IMR-90 (cell line): ENCODE measurements around the gene LY6G6F. TPM values are rescaled to one million over a fixed set of nuclear protein-coding genes. Genes with fewer than 3 reads are reported as not detected.

ENCODE experiments used
- ATAC-seq: fragments of 200-7000 bp; cut with Tn5 transposase; 2 replicates; pipeline ENCODE4 v1.9.1; 2020; ENCODE audit warnings: low read depth, mild to moderate bottlenecking, moderate library complexity
- BruUV-seq: library from RNA; stranded (reverse); fragments of 400-500 nt; replicated peaks from 2 replicates; lab custom pipeline; 2021; lab: Mats Ljungman, UMichigan
- CTCF ChIA-PET: fragments of 300-600 bp; formaldehyde crosslinking; extraction: SDS; loops from one replicate; lab custom pipeline; 2021; ENCODE audit warnings: antibody characterized with exemption; lab: Yijun Ruan, JAX
- POLR2A ChIA-PET: fragments of 300-600 bp; sonication (Branson Sonifier 250); formaldehyde crosslinking; loops from one replicate; lab custom pipeline; 2022; ENCODE audit warnings: antibody characterized with exemption; ENCODE audit not compliant: unreplicated experiment; lab: Charles Lee
- DNase-seq: peaks from one replicate; pipeline ENCODE4 v3.0.0; 2013
- H2AFZ ChIP-seq: replicated peaks from 2 replicates; pipeline ENCODE3; 2013; ENCODE audit warnings: low read length, mild to moderate bottlenecking; ENCODE audit not compliant: poor library complexity
- H2AK5ac ChIP-seq: 2 replicates; pipeline ENCODE4 v1.6.1; 2013; ENCODE audit warnings: low read depth, low read length, inconsistent platforms
- H2AK9ac ChIP-seq: replicated peaks from 2 replicates; pipeline ENCODE3; 2013; ENCODE audit warnings: mild to moderate bottlenecking, low read depth, low read length, moderate library complexity; ENCODE audit not compliant: poor library complexity
- H2BK120ac ChIP-seq: 2 replicates; pipeline ENCODE4 v1.6.1; 2013; ENCODE audit warnings: low read depth, low read length, inconsistent platforms
- H2BK15ac ChIP-seq: 3 replicates; pipeline ENCODE4 v1.6.1; 2013; ENCODE audit warnings: low read depth, low read length, inconsistent platforms
- H2BK20ac ChIP-seq: 2 replicates; pipeline ENCODE4 v1.6.1; 2013; ENCODE audit warnings: low read depth, mild to moderate bottlenecking, inconsistent platforms, low read length, moderate library complexity
- H2BK5ac ChIP-seq: 2 replicates; pipeline ENCODE4 v1.6.1; 2013; ENCODE audit warnings: mild to moderate bottlenecking, low read depth, low read length, inconsistent platforms; ENCODE audit not compliant: poor library complexity, severe bottlenecking
- H3K14ac ChIP-seq: replicated peaks from 2 replicates; pipeline ENCODE4 v1.6.1; 2013; ENCODE audit warnings: low read depth, low read length, inconsistent platforms
- H3K18ac ChIP-seq: 2 replicates; pipeline ENCODE4 v1.6.1; 2013; ENCODE audit warnings: low read depth, low read length, control low read depth
- H3K23ac ChIP-seq: 2 replicates; pipeline ENCODE4 v1.6.1; 2013; ENCODE audit warnings: low read depth, low read length, inconsistent platforms
- H3K27ac ChIP-seq: 2 replicates; pipeline ENCODE4 v1.5.1; 2013; ENCODE audit warnings: mild to moderate bottlenecking, control low read depth, low read length; ENCODE audit not compliant: insufficient read depth
- H3K27me3 ChIP-seq: 2 replicates; pipeline ENCODE4 v1.6.1; 2013; ENCODE audit warnings: low read length; ENCODE audit not compliant: control insufficient read depth, insufficient read depth
- H3K36me3 ChIP-seq: 2 replicates; pipeline ENCODE4 v1.6.1; 2013; ENCODE audit warnings: low read length, mixed read lengths; ENCODE audit not compliant: control insufficient read depth, insufficient read depth
- H3K4ac ChIP-seq: 2 replicates; pipeline ENCODE4 v1.6.1; 2013; ENCODE audit warnings: low read depth, low read length, inconsistent platforms
- H3K4me1 ChIP-seq: 2 replicates; pipeline ENCODE4 v1.6.1; 2013; ENCODE audit warnings: low read length, mixed read lengths; ENCODE audit not compliant: control insufficient read depth, insufficient read depth
- H3K4me2 ChIP-seq: 2 replicates; pipeline ENCODE4 v1.6.1; 2013; ENCODE audit warnings: low read depth, mild to moderate bottlenecking, control low read depth, low read length, moderate library complexity
- H3K4me3 ChIP-seq: 2 replicates; pipeline ENCODE4 v1.5.1; 2013; ENCODE audit warnings: low read depth, mild to moderate bottlenecking, control low read depth, low read length, moderate library complexity; ENCODE audit not compliant: insufficient read depth
- H3K56ac ChIP-seq: 2 replicates; pipeline ENCODE4 v1.6.1; 2013; ENCODE audit warnings: low read length, inconsistent platforms; ENCODE audit not compliant: insufficient read depth; ENCODE audit errors: extremely low read depth
- H3K79me1 ChIP-seq, 2 experiments: 2 replicates each; pipeline ENCODE4 v1.6.1; 2013; ENCODE audit warnings: low read length in 2 of 2, inconsistent platforms in 1 of 2, low read depth in 1 of 2
- H3K9ac ChIP-seq: 2 replicates; pipeline ENCODE4 v1.6.1; 2013; ENCODE audit warnings: low read depth, low read length, control low read depth
- H3K9me1 ChIP-seq: 2 replicates; pipeline ENCODE4 v1.6.1; 2013; ENCODE audit warnings: low read length, inconsistent platforms; ENCODE audit not compliant: insufficient read depth
- H3K9me3 ChIP-seq: 2 replicates; pipeline ENCODE4 v1.6.1; 2013; ENCODE audit warnings: low read length; ENCODE audit not compliant: control insufficient read depth, insufficient read depth
- H4K20me1 ChIP-seq: 2 replicates; pipeline ENCODE4 v1.6.1; 2013; ENCODE audit warnings: low read length, inconsistent platforms; ENCODE audit not compliant: insufficient read depth
- H4K5ac ChIP-seq: 2 replicates; pipeline ENCODE4 v1.6.1; 2013; ENCODE audit warnings: mild to moderate bottlenecking, low read depth, low read length, control low read depth
- H4K8ac ChIP-seq, 2 experiments: 2 replicates each; pipeline ENCODE4 v1.6.1; 2013; ENCODE audit warnings: low read depth in 2 of 2, low read length in 2 of 2, control low read depth in 1 of 2, inconsistent platforms in 1 of 2
- H4K91ac ChIP-seq: 2 replicates; pipeline ENCODE4 v1.6.1; 2013; ENCODE audit warnings: low read depth, low read length, inconsistent platforms; ENCODE audit not compliant: insufficient read depth
- FOS ChIP-seq: fragments of 150-350 bp; IDR thresholded peaks from 2 replicates; pipeline ENCODE4 v1.6.1; 2016; ENCODE audit warnings: low read depth, low read length
- MAZ ChIP-seq: IDR thresholded peaks from 2 replicates; pipeline ENCODE4 v1.6.1; 2012; ENCODE audit warnings: low read depth, mild to moderate bottlenecking, low read length, improper control_type of control experiment, moderate library complexity, borderline replicate concordance
- NFE2L2 ChIP-seq: fragments of 150-350 bp; IDR thresholded peaks from 2 replicates; pipeline ENCODE4 v1.6.1; 2016; ENCODE audit warnings: low read depth, mild to moderate bottlenecking, low read length
- whole genome bisulfite sequencing, 2 experiments: methylation state at CpG; one replicate each; pipeline versions ENCODE4 v1.1.5 to v1.1.7; 2013; ENCODE audit warnings: missing lambda C conversion rate in 2 of 2; ENCODE audit not compliant: insufficient read length in 1 of 2; ENCODE audit errors: extremely low coverage in 2 of 2; 5-methylcytosine and 5-hydroxymethylcytosine counted together
- dilution Hi-C: fragments of 300-500 bp; cut with HindIII; formaldehyde crosslinking; loops from one replicate; pipeline ENCODE4 v1.14.3; 2018; ENCODE audit warnings: low sequenced_read_pairs; ENCODE audit not compliant: unreplicated experiment
- in situ Hi-C: fragments of 300-500 bp; cut with MboI; formaldehyde crosslinking; loops from 3 replicates; pipeline ENCODE4 v1.14.3; 2019; ENCODE audit warnings: low sequenced_read_pairs, inconsistent platforms, mixed read lengths
- intact Hi-C: fragments of 100-400 bp; cut with micrococcal nuclease; formaldehyde crosslinking; loops from 2 replicates; pipeline ENCODE4 v1.10.0; 2022
- polyA plus RNA-seq, 3 experiments: library from polyadenylated mRNA; depleted of rRNA; stranded (reverse); fragments of >200 nt; gene quantifications; 2 replicates each; pipeline ENCODE4 v1.2.3, GENCODE V29; 2012; ENCODE audit warnings: low replicate concordance in 1 of 3
- total RNA-seq: library from RNA; depleted of rRNA; stranded (reverse); fragments of >200 nt; gene quantifications from 2 replicates; pipeline ENCODE4 v1.2.3, GENCODE V29; 2012

The LY6G6F gene
- total and polyA plus RNA-seq, 2 of the 4 experiments (the other 2 are of a cell fraction) = not detected

DNA sequence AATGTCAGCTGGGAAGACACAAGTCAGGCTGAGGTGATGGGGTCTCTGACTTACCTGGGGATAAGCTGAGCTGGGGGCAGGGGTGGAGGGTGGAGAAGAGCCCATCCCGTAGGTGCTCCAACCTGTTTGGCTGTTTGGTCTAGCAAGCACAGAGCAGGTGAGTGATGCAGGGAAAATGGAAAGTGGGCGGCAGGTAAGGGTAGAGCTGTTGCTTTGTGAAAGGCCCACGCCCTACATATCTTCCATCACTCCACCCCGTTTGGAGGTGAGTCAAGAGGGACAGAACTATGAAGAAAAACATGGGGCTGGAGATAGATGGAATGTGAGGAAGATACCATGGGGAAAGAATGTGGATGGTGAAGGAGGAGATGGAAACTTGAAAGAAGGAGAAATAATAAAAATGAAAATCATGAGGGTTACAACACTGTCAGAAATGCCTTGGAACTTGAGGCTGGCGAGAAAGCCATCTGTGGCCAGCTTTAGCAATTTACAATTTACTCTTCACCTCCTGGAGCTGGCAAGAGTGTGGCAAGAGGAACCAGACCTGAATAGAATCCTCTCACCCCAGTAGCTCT lies 13.6 kb downstream of the LY6G6F start:
- Histone ChIP-seq H3K36me3 (no peaks in the 10 kb centered on the region), H3K14ac (no peak overlapping the region), H3K27ac (no peak overlapping the region), H2BK120ac (no peak overlapping the region), H3K4ac (no peak overlapping the region), H4K5ac (no peak overlapping the region), H3K4me1 (no peaks in the 10 kb centered on the region), H2AK9ac (no peak overlapping the region), H3K9me1 (peaks cover 4% of the 10 kb centered on the region; the same call in 1 of the 2 replicates), H3K4me3 (no peak overlapping the region), H4K8ac (no peak overlapping the region), H2AK5ac (no peak overlapping the region), H2AFZ (no peak overlapping the region), H3K9me3 (no peaks in the 10 kb centered on the region), H3K56ac (no peak overlapping the region), H4K91ac (no peak overlapping the region), H3K79me1 (no peaks in the 10 kb centered on the region), H3K9ac (no peak overlapping the region), H3K18ac (no peak overlapping the region), H3K23ac (no peak overlapping the region), H3K27me3 (peaks cover 3% of the 10 kb centered on the region; the same call in 1 of the 2 replicates), H2BK20ac (no peak overlapping the region), H3K4me2 (no peak overlapping the region), H4K20me1 (no peaks in the 10 kb centered on the region), H2BK5ac (no peak overlapping the region), H2BK15ac (no peak overlapping the region)
- BruUV-seq = no TSS peak
- no CpG with 5 or more reads among the region's 5 CpGs for WGBS, 2 experiments
- dilution Hi-C loops (no loop called here), in situ Hi-C loops (no loop called here), intact Hi-C loops (no loop called here)
- DNase-seq = no peak
- no peak for TF ChIP-seq FOS
- TF ChIP-seq NFE2L2 = no peak
- no peak for TF ChIP-seq MAZ
- CTCF ChIA-PET = no interaction called here
- ATAC-seq = no peak
- POLR2A ChIA-PET = no interaction called here
